SH-SY5Y (cell line): Measurements from ENCODE around the gene RGS7.

Experiments used
- GATA2 ChIP-seq: IDR thresholded peaks from 2 replicates; pipeline ENCODE4 v1.6.1; 2011; ENCODE audit warnings: mild to moderate bottlenecking, low read depth, low read length
- GATA3 ChIP-seq: IDR thresholded peaks from 2 replicates; pipeline ENCODE4 v1.6.1; 2011; ENCODE audit warnings: low read depth, mild to moderate bottlenecking, low read length, moderate library complexity

GRCh38 chr1:241336335-241336734, 20.7 kb downstream of the RGS7 start:
- no peak for TF ChIP-seq GATA2
- TF ChIP-seq GATA3: no peak
